ENCODE data around the gene WFDC1.

GRCh38 chr16:84270531-84270930 is 24.1 kb upstream of the WFDC1 start:
- TF ChIP-seq CTCF (conservative IDR thresholded peaks at IDR 0.05; ENCODE audit: low read length) = no peak
- TF ChIP-seq EZH2phosphoT487 (IDR thresholded peaks at IDR 0.05; ENCODE audit: borderline replicate concordance) = no peak
